SKM-1 treated with dmso at 0.1 percent for 144 hours (cell line): ENCODE results near the gene EMP3.
"Not testable (repeated sequence)": the region's sequence is repeated elsewhere in the genome, so short reads cannot be mapped to it uniquely, and the experiment has no call there.

Source experiments
- DNase-seq: peaks from one replicate; lab custom pipeline; 2025; ENCODE audit not compliant: unreplicated experiment; lab: John Stamatoyannopoulos, UW

EMP3 gene

DNA sequence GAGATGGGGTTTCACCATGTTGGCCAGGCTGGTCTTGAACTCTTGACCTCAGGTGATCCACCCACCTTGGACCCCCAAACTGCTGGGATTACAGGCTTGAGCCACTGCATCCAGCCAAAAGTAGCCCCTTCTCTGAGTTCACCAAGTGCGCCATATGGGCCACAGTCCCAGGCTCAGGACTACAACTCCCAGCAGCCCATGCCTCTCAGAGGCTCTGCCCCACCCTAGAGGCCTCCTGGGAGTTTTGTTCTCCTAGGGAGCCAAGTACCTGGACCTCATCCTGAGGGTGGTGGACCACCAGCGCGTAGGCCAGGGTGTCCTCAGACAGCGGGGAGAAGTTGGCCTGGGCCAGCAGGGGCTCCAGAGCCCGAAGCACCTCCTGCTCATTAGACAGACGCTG lies 19.5 kb downstream of the EMP3 start:
- DNase-seq = no peak

DNA sequence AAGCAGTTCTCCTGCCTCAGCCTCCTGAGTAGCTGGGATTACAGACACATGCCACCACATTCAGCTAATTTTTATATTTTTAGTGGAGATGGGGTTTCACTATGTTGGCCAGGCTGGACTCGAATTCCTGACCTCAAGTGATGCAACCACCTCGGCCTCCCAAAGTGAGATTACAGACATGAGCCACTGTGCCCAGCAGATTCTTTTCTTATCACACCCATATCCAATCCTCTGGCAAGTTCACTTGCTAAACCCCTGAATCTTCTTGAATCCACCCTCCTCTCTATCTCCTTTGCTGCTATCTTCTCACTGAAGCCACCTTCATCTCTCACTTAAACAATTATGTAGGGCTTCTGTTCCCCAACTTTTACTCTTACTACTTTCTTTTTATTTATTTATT lies 20.8 kb downstream of the EMP3 start:
- DNase-seq = no peak

DNA sequence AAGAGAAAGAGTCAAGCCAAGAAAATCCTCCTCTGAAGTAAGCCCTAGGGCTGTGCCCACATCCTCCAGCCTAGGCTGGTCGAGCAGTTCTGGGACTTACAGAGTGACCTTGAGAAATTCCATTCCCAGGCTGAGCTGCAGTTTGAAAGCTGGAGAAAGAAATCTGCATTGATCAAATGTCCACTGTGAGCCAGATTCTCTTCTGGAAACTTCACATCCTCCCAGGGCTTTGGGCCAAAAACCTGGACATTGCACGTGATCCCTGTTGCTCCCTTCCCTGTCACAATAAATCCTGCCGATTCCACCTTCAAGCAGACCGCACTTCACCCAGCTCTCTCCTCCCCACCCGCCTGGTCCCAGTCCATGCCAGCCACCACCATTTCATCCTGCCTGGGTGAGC lies 22.7 kb downstream of the EMP3 start:
- no peak for DNase-seq

DNA sequence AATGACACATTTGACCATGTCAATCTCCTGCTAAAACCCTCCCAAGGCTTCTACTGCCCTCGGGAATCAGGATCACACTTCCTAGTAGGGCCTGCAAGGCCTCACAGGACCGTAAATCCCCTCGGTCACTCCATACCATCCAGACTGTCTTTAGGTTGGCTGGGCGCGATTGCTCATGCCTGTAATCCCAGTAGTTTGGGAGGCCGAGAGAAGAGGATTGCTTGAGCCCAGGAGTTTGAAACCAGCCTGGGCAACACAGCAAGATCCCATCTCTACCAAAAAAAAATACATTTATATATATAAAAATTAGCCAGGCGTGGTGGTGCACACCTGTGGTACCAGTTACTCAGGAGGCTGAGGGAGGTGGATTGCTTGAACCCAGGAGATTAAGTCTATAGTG lies 23.4 kb downstream of the EMP3 start:
- no peak for DNase-seq

- DNase-seq = no peak
Measured at GRCh38 chr19:48350856-48351255, 25.5 kb downstream of the EMP3 start.

DNA sequence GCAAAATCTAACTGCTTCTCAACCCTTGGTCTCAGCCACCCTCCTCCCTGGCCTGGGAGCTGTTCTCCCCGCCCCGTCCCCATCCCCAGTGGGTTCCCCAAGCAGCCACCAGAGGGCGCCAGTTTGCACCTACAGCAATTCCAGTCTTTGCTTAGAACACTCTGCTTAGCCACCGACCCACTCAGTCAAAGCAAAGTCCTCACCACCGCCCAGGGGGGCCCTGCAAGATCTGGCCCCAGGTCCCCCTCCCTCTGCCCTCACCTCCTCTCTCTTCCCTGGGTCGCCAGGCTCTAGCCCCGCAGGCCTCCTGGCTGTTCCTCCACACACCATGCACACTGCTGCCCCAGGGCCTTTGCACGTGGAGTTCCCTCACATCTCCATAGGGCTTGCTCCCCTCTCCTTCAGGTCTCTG lies 26.0 kb downstream of the EMP3 start:
- DNase-seq = peak; percentile 30

GRCh38 chr19:48353677-48354076 lies 28.3 kb downstream of the EMP3 start:
- DNase-seq = no peak

DNA sequence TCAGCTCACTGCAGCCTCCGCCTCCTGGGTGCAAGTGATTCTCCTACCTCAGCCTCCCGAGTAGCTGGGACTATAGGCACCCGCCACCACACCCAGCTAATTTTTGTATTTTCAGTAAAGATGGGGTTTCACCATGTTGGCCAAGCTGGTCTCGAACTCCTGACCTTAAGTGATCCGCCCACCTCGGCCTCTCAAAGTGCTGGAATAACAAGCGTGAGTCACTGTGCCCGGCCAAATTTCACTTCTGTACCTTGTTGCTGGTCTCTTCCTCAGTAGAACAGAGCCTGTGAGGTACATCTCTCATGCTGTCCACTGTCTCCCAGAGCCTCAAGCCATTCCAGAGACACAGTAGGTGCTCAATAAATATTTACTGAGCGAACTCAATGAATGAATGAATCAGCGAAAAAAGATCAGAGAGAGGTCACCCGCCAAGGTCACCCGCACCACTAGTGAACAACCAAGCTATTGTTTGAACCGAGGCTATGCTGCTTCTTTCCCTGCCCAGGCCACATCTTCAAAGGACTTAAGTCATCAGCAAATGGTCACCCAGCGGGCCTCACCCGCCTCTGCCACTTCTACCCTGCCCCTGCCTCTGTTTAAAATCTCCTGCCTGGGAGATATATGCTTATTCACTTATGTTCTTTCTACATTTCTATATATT lies 29.1 kb downstream of the EMP3 start:
- no peak for DNase-seq

GRCh38 chr19:48355365-48355954 lies 30.1 kb downstream of the EMP3 start:
- no peak for DNase-seq

DNA sequence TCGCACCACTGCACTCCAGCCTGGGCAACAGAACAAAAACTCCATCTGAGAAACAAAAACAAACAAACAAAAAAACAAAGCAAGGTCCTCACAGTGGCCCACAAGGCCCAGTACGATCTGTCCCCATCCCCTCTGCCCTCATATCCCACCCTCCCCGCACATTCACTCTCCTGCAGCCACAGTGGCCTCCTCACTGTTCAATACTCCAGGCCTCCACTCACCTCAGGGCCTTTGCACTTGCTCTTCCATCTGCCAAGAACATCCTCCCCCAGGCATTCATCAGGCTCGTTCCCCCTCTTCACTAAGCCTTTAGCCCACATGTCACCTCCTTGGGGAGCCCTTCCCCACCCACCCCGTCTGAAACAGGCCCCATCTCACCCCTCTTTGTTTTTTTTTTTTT lies 33.8 kb downstream of the EMP3 start:
- no peak for DNase-seq

DNA sequence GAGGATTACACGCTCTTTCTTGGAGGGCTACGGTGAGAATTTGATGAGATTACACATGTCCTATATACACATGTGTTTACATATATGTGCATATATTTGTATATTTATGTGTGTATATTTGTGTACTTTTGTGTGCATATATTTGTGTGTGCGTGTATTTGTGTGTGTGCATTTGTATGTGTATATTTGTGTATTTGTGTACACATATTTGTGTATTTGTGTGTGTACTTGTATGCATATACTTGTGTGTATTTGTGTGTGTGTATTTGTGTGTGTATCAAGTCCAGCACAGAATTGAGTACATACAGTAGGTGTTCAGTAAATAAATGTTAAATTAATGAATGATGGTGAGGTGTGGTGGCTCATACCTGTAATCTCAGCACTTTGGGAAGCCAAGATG lies 36.6 kb downstream of the EMP3 start:
- DNase-seq = no peak

DNA sequence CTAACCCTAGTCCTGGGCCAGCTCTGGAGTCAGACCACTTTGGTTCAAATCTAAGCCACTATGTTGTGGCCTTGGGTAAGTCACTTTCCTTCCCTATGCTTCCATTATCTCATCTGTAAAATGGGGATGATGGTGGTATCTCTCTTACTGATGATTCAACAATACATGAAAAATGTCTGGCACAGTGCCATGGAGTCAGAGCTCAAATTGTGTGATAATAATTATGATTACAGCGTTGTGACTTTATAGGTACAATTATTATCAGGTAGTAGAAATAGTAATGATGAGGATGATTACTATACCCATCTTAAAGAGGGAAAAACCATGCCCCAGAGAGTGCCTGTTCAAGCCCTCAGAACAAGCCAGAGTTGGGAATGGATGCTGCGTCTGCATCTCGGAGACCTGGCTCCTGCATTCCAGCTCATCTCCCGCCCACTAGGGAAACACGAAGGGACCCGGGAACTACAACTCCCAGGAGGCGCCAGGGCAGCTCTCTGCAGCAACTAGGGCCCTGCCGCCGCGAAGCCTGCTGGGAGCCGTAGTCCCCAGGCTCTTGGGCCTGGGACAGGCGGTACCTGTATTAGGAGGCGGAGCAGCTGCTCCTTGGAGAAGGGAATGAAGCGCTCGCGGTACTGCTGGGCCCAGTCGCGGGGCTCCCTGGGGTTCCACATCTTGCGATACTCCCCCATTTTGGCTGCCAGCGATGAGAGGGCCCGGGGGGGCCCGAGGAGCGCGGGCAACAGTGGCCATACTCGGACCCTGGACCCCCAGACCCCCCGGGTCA lies 37.6 kb downstream of the EMP3 start:
- DNase-seq = peak; percentile 64

- no peak for DNase-seq
Measured at GRCh38 chr19:48363500-48363809, 38.1 kb downstream of the EMP3 start.

- peak; percentile 89 for DNase-seq
Measured at GRCh38 chr19:48363810-48364597, 38.7 kb downstream of the EMP3 start, which contains the start of the genes SYNGR4 and TMEM143. Gene SYNGR4 (plus strand): TSS chr19:48364367. CDS start chr19:48365843, 1,476 bp downstream. Gene TMEM143 (minus strand): TSS chr19:48363940. CDS start chr19:48363920, 20 bp downstream.

GRCh38 chr19:48364598-48365348 lies 39.4 kb downstream of the EMP3 start:
- DNase-seq = no peak

DNA sequence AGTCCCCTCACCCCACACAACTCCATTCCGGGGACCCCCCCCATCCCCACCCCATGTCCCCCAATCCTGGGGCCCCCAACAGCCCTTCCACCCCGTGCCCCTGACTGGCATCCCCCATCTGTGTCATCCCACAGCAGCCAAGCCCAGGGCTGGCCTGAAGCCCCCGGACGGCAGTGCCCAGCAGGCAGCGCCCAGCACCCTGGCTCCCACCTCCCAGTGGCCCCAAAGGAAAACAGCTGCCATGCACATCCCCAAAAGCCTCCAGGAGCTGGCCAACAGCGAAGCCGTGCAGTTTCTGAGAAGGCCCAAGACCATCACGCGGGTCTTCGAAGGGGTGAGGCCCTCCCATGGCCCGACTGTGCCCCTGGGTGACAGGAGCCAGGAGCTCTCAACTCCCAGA lies 40.2 kb downstream of the EMP3 start:
- no peak for DNase-seq

GRCh38 chr19:48367855-48368254 lies 42.5 kb downstream of the EMP3 start:
- DNase-seq = no peak

DNA sequence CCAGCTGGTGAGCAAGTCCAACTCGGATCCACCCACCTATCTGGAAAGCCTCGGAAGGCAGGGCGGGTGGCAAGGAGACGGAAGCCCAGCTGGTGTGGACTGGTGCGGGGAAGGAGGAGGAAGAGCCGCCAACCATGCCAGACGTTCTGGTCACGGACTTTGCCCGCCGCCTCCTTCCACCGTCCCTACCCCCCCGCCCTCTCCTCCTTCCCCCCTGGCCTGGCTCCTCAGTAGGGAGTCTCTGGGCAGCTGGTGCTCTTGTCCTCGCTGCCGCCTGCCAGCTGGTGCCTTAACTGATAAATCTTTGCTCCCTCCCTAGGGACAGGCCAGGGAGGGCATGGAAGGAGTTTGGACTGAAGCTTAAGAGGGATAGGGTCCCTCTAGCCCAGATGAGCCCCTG lies 43.6 kb downstream of the EMP3 start:
- no peak for DNase-seq

- DNase-seq = no peak
Measured at GRCh38 chr19:48370955-48371354, 45.6 kb downstream of the EMP3 start.

DNA sequence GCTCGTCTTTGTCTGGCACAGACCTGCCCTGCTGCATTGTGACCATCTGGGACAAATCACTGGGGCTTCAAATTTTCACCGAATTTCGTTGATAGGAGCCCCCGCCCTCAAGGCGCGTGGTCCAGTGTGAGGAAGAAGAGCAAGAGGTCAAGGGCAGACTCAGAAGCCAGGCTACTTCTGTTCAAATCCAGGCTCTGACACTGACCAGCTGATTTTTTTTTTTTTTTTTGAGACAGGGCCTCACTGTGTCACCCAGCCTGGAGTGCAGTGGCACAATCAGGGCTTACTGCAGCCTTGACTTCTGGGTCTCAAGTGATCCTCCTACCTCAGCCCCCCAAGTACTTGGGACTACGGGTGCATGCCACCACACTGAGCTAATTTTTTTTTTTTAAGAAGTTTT lies 46.0 kb downstream of the EMP3 start:
- DNase-seq = no peak

- not testable (repeated sequence) for DNase-seq
Measured at GRCh38 chr19:48371771-48372170, 46.4 kb downstream of the EMP3 start.
